SK-N-SH treated with all-trans-retinoic acid at 6 μM for 48 hours (cell line): Measurements from ENCODE around the gene PHF2.

Experiments
- ARNTL ChIP-seq: fragments of 450-650 bp; formaldehyde crosslinking; IDR thresholded peaks from 2 replicates; pipeline ENCODE4 v1.5.0; 2020; ENCODE audit warnings: low read depth, mild to moderate bottlenecking, moderate library complexity, borderline replicate concordance
- CREB5 ChIP-seq: fragments of 250-450 bp; sonication (Bioruptor Pico); IDR thresholded peaks from 2 replicates; pipeline ENCODE4 v1.5.1; 2020; ENCODE audit warnings: low read depth, mild to moderate bottlenecking, moderate library complexity
- CSRNP3 ChIP-seq: fragments of 250-450 bp; sonication (Bioruptor Pico); IDR thresholded peaks from 2 replicates; pipeline ENCODE4 v1.5.1; 2021; ENCODE audit warnings: mild to moderate bottlenecking, moderate library complexity
- PATZ1 ChIP-seq: fragments of 250-450 bp; sonication (Bioruptor Pico); IDR thresholded peaks from 2 replicates; pipeline ENCODE4 v1.8.0; 2020; ENCODE audit warnings: mild to moderate bottlenecking, moderate library complexity, borderline replicate concordance
- POU6F1 ChIP-seq: fragments of 250-450 bp; sonication (Bioruptor Pico); IDR thresholded peaks from 2 replicates; pipeline ENCODE4 v1.8.0; 2021; ENCODE audit warnings: low read depth, mild to moderate bottlenecking, moderate library complexity, borderline replicate concordance
- RARB ChIP-seq: fragments of 250-450 bp; sonication (Bioruptor Pico); IDR thresholded peaks from 2 replicates; pipeline ENCODE4 v1.8.0; 2021; ENCODE audit warnings: mild to moderate bottlenecking, moderate library complexity
- TOX ChIP-seq: fragments of 250-450 bp; sonication (Bioruptor Pico); IDR thresholded peaks from 2 replicates; pipeline ENCODE4 v1.8.0; 2021; ENCODE audit warnings: mild to moderate bottlenecking, moderate library complexity, borderline replicate concordance
- ZFP30 ChIP-seq: fragments of 450-650 bp; formaldehyde crosslinking; IDR thresholded peaks from 2 replicates; pipeline ENCODE4 v1.5.0; 2022; ENCODE audit warnings: mild to moderate bottlenecking, moderate library complexity
- ZNF70 ChIP-seq: fragments of 450-650 bp; formaldehyde crosslinking; IDR thresholded peaks from 2 replicates; pipeline ENCODE4 v1.5.0; 2020; ENCODE audit warnings: mild to moderate bottlenecking, moderate library complexity
- ZNF8 ChIP-seq: fragments of 450-650 bp; formaldehyde crosslinking; IDR thresholded peaks from 2 replicates; pipeline ENCODE4 v1.5.0; 2020; ENCODE audit warnings: mild to moderate bottlenecking, moderate library complexity

GRCh38 chr9:93661591-93661990 is 85.2 kb downstream of the PHF2 start:
- TF ChIP-seq PATZ1 (no peak), CREB5 (CRISPR knock-in tag) (no peak), ZNF70 (CRISPR knock-in tag) (no peak), POU6F1 (CRISPR knock-in tag) (no peak), TOX (no peak), CSRNP3 (CRISPR knock-in tag) (no peak), ZFP30 (CRISPR knock-in tag) (no peak), RARB (no peak), ZNF8 (CRISPR knock-in tag) (no peak), ARNTL (CRISPR knock-in tag) (no peak)
